NCI-H82 (cell line): ENCODE measurements around the gene CACNG6.

Experiments used
- DNase-seq: peaks from one replicate; lab custom pipeline; 2025; lab: John Stamatoyannopoulos, UW

Gene CACNG6

DNA sequence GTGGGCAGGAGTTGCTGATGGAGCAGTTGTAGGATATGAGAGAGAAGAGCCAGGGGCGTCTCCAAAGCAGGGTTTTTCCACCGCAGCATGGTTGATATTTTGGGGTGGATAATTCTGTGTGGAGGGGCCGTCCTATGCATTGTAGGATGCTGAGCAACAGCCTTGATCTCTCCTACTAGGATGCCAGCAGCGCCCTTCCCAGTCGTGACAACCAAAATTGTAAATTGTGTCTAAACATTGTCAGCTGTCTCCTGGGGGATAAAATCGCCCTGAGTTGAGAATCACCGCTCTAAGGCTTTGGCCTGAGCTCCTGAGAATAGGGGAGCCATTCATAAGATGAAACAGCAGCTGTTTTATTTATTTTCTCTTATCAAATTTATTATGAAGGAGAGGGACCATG is 24.5 kb upstream of the CACNG6 start:
- no peak for DNase-seq

DNA sequence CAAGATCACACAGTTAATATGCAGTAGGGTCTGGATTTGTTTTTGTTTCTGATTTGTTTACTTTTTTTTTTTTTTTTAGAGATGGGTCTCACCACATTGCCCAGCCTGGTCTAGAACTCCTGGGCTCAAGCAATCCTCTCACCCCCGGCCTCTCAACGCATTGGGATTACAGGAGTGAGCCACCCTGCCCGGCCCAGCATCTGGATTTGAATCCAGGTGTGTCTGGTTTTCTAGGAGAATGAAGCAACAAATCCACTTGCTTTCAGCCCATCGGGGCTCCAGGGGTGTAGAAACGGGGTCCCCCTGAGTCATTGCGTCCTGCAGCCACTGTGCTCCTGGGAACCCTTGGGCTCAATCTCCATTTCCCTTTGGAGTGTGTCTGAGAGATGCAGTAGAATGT is 22.1 kb upstream of the CACNG6 start:
- DNase-seq, result no peak

DNA sequence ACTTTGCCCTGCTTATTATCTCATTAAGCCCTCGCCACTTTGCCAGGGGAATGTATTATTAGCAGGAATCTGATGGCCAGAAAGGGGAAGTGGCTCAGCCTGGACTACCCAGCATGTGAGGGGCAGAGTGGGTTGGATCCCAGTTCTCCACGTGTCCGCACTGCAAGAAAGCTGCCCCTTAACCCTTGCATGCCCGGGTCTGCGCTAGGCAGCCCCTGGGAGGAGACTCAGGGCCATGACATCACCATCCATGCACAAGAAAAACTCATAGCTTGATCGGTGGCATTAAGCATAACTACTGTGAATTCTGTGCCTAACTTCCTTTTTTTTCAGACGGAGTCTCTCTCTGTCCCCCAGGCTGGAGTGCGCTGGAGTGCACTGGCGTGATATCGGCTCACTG is 19.8 kb upstream of the CACNG6 start:
- no peak for DNase-seq

DNA sequence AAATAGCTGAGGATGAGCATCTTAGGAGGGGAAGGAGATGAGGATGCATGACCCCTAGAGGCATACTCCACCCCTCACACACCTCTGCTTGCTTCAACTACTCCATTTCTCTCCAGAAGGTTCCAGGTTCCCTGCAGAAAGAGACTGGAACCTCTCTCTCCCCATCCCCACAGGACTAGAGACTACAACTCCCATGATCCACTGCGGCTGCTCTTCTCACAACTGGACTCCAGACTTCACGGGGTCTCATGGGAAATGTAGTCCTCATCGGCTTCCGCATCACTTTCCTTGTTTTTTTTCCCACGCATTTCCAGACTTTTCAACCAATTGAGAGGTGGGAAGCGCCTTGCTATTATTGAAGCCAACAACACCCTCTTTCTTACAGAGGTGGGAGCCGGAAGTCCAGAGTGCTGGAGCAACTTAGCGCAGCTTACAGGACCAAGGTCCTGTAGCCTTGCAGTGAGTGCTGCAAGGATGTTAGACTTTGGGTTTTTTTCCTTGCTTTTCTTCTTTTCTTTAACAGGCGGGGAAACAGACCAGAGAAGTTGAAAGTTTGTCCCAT is 13.9 kb upstream of the CACNG6 start:
- peak; percentile 88 for DNase-seq

DNA sequence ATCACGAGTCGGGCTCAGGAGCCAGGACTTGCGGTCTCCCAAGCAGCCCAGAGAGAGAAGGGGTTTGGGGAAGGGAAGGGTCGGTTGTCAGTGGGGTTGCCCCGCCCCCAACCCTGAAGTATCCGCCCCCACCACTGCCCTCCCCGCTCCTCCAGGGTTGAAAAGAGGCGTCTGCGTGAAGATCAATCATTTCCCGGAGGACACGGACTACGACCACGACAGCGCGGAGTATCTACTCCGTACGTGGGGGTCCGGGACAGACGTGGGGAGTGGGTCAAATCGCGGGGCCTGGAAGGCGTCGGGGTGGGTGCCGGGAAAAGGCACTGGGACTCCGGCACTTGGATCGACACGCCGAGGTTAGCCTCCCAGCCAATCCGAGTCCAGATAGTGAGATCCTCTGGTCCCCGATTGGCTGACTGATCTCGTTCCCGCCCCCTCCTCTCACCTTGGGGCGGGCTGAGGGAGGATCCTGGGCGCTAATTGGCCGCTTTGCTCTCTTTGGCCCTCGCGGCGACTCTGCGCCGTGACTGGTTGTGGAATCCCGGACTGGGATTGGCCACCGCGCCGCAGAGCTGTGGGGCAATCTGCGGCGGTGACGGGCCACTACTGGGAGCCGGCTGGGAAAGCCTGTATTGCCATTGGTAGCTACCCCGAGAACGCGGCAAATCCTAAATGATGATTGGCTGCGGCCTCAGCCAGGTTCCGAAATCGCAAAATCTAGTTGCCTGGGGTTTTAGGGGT is 13.3 kb upstream of the CACNG6 start:
- no peak for DNase-seq

DNA sequence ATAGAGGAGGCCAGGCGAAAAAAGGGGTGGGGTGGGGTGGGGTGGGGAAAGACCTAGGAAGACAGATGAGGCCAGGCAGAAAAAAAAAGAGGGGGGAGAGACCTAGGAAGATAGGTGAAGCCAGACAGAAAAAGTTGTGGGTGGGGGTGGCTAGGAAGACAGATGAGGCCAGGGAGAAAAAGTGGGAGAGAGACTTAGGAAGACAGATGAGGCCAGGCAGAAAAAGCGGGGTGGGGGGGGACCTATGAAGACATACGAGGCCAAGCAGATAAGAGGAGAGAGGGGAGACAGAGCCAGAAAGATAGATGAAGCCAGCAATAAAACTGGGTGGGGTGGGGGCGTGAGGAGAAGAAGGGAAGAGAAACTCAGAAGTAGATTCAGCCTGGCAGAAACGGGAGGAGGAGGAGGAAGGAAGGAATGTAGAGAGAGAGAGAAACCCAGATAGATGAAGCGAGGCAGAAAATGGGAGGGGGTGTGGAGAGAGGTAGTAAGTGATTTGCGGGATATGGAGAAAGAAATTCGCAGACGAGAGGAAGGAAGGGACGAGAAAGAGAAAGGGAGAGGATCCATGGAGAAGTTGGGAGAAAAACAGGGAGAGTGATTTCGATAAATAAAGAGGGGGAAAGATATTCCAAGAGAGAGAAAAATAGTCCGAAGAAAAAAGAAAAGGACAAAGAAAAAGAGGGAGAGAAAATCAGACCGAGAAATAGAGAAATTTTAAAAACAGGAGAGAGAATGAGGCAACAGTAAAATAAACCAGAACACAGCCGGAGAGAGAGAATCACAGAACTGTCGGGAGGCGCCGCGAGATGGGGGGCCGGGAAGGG is 12.2 kb upstream of the CACNG6 start:
- DNase-seq, result no peak

DNA sequence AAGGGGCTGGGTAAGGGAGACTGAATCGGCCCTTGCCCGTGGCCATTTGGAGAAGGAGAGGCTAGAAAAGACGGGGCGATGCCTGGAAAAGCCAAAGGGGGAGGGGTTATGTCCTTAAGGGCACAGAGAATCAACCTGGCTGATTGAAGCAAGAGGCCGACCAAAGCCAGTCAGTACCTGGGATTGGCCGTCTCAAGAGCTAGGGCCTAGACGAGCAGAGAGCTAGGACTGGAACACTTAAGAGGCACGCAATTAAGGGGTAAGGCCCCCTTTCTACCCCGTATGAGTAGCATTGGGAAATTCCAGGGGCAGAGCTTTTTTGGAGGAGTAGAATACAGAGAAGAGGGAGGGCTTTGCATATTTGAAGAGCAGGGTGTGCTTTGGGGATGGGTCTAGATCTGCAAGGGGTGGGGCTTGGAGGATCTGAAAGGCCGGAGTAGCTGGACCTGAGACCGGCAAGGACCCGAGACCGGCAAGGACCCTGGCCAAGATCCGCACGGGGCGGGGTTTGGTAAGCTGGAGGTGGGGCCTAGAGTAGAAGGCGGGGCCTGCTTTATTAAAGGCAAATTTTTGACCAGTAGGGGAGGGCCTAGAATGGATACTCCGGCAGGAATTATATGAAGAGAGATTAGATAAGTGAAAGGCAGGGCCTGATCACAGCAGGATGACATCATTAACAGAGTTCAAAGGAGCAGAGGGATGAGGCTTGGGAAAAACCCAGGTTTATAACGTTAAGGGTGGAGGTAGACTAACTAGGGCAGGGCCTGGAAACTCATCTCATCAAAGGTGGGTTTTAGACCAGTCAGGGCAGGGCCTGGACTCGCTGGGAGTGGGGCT is 10.7 kb upstream of the CACNG6 start:
- DNase-seq, result no peak

DNA sequence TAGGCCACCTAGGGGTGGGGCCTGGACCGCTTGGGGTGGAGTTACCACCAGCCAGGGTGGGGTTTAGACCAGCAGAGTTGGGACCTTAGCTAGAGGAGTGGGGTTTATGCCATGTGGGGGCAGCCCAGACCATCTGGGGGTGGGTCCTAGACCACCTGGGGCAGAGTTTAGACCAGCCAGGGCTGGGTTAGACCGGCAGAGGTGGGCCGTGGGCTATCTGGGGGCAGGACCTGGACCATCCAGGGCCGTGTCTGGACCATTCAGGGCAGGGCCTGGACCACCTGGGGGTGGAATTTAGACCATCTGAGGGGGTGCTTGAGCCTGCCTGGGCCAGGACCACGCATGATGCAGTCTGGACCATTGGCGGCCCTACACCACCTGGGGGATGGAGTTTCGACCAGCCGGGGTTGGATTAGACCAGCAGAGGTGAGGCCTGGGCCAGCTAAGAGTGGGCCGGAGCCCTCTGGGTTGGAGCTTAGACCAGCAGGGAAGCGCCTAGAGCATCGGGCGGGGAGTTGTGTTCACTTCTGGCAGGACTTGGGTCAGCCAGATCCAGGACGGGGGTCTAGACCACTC is 10.0 kb upstream of the CACNG6 start:
- no peak for DNase-seq

DNA sequence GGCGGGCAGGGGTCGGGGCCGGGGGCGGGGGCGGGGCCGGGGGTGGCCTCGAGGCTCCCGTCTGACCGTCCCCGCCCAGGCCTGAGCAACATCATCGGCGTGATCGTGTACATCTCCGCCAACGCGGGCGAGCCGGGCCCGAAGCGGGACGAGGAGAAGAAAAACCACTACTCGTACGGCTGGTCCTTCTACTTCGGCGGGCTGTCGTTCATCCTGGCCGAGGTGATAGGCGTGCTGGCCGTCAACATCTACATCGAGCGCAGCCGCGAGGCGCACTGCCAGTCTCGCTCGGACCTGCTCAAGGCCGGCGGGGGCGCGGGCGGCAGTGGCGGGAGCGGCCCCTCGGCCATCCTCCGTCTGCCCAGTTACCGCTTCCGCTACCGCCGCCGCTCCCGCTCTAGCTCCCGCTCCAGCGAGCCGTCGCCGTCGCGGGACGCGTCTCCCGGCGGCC is 9.4 kb upstream of the CACNG6 start:
- DNase-seq, result no peak

DNA sequence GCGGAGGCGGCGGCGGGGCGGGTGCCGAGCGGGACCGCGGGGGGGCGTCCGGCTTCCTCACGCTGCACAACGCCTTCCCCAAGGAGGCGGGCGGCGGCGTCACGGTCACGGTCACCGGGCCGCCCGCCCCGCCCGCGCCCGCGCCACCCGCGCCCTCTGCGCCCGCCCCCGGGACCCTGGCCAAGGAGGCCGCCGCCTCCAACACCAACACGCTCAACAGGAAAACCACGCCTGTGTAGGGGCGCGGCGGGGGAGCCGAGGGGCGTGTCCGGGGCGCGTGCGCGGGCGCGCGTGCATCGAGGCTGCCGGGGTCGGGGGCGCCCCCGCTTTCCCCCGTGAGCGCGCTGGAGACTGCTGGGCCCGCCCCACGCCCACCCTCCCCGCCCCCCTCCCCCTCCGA is 8.8 kb upstream of the CACNG6 start:
- DNase-seq, result no peak

DNA sequence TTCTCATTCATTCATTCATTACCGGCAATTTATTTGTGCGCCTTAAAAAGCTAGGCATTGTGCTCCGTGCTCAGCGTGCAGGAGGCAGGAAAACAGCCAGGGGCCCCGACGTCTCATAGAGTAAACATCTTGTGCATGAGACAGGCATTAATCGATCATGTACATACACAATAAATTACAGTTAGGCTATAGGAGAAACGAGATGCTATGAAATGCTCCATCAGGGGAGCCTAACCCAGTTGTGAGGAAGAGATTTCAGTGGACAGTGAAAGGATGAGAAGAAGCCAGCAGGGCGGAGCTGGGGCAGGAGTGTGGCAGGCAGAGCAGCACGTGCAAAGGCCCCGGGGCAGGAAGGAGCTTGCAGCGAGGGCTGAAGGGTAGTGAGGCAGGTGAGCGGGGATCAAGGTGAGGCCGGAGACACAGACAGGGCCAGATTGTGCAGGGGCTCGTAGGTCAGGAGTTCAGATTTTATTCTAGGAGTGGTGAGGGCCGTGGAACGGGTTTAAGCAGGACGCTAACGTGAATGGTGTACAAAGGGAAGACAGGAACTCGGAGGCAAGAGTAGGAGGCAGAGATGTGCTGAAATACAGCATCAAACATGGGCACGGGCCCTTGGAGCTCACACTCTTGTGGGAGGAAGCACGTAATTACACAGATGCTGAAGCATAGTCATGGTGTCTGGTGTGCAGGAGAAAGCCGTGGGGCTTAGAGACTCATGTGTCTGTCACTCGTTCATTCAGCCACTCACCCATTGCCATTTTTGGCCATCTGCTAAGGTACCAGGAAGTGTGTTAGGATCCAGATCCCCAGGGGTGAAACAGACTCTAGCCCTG is 7.8 kb upstream of the CACNG6 start:
- no peak for DNase-seq

DNA sequence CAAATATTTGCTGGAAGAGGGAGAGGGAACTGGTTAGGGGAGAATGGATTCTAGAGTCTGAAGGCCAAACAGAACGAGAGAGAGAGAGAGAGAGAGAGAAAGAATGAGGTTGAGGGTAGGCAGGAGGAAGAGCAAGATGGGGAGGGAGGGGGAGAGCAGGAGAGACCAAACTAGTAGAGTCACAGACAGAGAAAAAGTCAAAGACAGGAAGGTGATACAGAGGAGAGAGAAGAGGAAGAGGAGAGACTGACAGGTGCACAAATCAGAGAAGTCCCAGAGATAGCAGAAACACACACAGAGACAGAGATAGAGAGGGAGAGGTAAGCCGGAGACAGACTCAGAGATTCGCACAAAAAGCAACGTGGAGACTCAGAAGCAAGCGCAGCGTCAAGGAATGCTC is 5.6 kb upstream of the CACNG6 start:
- no peak for DNase-seq

DNA sequence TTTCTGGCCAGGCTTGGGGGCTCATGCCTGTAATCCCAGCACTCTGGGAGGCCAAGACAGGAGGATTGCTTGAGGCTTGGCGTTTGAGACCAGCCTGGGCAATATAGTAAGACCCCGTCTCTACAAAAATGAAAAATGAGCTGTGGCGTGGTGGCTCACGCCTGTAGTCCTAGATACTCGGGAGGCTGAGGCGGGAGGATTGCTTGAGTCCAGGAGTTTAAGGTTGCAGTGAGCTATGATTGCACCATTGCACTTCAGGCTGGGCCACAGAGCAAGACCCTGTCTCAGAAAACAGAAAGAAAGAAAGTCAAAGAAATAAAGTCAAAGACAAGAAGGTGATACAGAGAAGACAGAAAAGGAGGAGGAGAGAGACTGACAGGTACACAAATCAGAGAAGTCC is 2.5 kb upstream of the CACNG6 start:
- DNase-seq, result no peak

DNA sequence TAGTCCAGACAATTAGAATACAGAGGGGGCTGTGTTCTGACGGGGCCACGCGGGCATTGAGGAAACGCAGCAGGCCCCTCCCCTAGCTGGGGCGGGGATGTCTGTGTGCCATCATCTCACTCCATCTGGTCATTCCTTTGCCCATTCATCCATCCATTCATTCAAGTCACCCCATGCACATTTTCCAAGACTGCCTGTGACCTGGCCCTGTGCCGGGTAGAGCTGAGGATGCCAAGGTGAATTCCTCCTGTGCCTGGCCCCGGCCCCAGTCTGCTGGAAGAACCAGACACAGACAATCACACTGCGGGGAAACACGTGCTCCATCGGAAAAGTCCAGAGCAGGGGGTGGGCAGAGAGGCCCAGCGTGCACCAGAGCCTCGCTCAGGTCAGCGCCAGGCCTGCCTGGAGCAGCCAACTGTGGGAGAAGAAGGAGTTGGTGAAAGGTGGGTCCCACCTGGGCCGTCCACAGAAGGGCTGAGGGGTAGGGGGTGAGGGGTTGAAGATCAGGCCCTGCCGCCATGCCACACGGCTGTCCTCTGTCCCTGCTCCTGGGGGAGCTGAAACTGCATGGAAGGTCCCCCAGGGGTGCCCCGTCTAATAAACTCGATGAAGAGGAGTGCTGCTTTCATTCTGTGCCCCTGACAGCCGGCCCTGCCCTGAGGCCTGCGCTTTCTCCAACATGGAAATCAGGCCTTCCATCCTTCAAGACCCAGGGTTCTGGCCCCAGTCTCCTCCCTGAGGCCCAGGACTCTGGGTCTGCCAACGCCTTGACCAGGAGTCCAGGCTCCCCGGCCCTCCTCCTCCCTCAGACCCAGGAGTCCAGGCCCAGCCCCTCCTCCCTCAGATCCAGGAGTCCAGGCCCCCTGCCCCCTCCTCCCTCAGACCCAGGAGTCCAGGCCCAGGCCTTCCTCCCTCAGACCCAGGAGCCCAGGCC is 1.6 kb upstream of the CACNG6 start:
- DNase-seq, result no peak

DNA sequence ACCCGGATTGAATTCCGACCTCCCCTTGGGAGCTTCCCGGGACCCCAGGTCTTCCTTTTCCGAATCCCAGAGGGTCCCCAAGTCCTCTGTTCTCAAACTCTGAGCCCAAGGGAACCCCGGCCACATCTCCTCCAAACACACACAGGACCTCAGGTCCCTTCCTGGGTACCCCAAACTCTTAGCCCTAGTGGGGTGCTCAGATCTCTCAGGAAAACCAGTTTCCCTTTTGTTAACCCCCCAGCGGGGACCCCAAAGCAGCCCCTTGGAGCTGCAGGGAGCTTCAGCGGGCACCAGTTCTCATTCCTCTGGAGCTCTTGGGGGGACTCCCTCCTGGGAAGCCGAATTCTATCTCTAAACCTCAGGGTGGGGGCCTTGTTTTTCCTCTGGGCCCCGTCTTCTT is 774 bp downstream of the CACNG6 start:
- no peak for DNase-seq

DNA sequence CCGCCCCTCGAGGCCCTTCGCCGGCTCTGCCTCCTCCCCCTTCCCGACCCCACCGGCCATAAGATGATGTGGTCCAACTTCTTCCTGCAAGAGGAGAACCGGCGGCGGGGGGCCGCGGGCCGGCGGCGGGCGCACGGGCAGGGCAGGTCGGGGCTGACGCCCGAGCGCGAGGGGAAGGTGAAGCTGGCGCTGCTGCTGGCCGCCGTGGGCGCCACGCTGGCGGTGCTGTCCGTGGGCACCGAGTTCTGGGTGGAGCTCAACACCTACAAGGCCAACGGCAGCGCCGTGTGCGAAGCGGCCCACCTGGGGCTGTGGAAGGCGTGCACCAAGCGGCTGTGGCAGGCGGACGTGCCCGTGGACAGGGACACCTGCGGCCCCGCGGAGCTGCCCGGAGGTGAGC is 1.4 kb downstream of the CACNG6 start:
- no peak for DNase-seq

DNA sequence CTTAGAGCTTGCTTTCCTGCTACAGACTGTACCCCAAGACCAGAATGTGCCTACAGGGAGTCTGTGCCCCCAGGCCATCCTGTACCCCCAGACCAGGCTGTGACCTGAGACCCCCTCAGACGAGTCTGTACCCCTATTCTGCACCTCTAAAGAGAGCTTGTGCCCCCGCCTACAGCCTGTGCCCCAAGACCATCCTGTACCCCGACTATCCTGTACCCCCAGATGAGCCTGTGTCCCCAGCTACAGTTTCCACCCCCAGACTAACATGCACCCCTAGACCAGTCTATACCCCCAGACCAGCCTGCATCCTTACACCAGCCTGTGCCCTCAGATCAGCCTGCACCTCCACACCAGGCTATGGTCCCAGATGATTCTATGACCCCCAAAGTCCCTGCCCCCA is 2.0 kb downstream of the CACNG6 start:
- no peak for DNase-seq

DNA sequence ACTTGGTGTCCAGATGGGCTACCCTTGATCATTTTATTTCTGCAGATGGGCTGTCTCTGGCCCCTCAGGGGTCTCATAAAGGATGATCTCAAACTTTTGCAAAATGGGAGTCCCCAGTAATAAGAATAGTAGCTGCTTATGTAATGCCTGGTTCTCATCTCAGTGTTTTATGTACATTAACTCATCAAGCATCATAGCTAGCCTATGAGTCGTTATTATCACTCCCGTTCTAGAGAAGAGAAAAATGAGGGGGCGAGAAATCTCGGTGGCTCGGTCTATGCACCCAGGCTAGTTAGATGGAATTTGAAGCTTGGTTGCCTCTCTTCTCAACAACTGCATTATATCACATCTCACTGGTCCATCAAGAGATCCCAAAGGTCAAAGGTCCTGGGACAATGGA is 3.4 kb downstream of the CACNG6 start:
- no peak for DNase-seq

DNA sequence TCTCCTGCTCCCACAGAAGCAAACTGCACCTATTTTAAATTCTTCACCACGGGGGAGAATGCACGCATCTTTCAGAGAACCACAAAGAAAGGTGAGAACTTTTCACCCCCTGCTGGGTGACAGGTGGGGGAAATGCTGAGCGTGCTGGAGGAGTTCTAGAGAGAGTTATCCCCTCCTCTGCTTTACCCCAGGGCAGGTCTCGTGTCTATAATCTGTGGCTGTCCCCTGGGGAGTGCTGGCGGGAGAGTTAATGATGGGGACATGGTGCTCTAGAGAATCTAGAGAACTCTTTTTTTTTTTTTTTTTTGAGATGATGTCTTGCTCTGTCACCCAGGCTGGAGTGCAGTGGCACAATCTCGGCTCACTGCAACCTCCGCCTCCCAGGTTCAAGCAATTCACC is 6.8 kb downstream of the CACNG6 start:
- no peak for DNase-seq

DNA sequence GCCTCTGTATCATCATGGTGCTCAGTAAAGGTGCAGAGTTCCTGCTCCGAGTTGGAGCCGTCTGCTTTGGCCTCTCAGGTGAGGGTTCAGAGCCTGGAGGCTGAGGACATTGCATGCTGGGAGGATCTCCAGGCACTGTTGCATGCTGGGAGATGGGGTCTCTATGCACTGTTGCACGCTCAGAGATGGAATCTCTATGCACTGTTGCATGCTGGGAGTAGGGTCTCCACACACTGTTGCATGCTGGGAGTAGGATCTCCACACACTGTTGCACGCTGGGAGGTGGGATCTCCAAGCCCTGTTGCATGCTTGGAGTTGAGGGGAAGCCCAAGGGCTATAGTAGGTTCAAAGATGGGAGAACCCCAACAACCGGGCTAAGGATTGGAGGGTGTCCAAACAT is 8.3 kb downstream of the CACNG6 start:
- no peak for DNase-seq
